GM19438 (cell line): Measurements from ENCODE around the gene ADGRG2.
"Not testable (repeated sequence)": the region's sequence is repeated elsewhere in the genome, so short reads cannot be mapped to it uniquely, and the experiment has no call there.

Experiments
- ATAC-seq: cut with Tn5 transposase; IDR thresholded peaks from one replicate; pipeline ENCODE4 v1.9.1; 2021; ENCODE audit warnings: low read depth; ENCODE audit not compliant: unreplicated experiment

Gene ADGRG2

DNA sequence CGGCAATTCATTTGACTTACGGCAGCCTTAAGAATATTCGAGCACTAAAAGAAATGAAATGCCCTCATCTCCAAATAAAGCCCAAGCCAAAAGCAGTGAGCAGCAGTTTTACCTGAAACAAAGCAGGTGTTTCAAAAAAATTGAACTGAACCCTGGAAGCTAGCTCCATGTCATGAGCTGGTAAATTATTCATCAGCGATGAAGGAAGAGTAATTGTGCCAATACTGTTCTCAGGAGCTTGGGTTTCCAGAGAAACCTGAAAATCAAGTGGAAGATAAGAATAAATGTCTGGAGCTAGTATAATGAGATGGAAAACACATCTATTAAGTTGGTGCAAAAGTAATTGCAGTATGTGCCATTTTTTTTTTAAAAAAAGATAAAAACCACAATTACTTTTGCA, 114.4 kb downstream of the ADGRG2 start:
- ATAC-seq = no peak

DNA sequence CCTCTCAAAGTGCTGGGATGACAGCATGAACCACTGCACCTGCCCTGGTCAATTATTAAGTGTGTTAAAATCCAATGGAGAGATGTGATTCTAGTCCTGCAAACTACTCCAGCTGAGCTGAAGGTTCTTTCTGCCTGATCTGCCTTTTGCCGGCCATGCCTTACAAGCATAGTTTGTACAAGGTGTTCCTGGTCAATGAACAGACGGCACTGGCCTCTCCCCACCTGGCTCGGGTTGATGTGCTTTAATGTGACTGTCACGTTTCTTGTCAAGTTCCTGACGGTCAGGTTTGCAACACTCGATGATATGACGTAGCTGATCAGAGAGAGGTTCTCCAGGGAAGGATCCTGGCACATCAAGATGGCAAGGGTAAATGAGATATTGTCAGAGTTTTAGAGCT, 115.3 kb downstream of the ADGRG2 start:
- no peak for ATAC-seq

DNA sequence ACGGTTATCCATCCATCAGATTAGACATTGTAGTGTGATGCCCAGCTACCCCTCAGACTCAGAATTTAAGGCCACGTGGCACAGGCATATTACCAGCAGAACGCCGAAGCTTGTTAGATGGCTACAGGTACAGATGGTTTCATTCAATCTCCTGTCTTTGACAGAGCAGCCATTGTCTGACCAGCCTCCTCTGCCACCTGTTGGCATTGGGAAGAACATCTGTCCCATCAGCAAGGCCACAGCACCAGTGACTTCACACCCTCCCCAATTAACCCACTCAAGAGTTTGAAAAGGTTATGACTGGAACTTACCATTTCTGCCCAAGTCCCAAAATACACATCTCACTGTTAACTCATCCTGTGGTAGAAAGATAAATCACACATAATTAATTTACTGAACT, 116.4 kb downstream of the ADGRG2 start:
- no peak for ATAC-seq

DNA sequence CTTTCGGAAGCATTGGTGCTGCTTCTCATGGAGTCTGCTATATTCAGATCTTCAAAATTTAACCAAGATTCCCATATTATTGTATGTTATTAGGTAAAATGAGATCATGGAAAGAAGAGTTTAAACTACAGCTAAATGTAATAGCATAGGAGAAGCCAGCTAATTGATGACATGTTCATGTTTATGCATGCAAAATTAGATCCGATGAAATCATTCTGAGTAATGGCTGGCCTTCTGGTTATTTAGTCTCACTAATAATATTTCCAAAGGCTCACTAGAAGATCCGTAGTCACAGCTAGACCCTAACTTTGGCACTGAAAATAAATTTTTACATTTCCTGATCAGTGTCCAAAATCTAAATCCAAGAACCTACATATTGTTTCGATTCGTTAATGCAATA, 118.5 kb downstream of the ADGRG2 start:
- ATAC-seq = no peak

DNA sequence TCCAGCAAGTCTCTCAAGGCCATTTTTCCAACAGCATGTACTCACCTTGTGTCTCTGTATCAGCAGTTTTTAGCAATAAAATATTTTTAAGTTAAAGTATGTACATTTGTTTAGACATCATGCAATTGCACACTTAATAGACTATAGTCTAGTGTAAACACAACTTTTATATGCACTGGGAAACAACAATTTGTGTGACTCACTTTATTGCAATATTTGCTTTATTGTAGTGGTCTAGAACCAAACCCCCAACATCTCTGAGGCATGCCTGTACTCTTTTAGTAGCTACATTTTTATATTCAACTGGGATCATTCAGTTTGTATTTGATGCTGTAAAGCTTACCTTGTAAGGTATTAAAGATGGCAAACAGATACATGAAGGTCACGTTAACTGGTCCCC, 123.6 kb downstream of the ADGRG2 start:
- no peak for ATAC-seq

DNA sequence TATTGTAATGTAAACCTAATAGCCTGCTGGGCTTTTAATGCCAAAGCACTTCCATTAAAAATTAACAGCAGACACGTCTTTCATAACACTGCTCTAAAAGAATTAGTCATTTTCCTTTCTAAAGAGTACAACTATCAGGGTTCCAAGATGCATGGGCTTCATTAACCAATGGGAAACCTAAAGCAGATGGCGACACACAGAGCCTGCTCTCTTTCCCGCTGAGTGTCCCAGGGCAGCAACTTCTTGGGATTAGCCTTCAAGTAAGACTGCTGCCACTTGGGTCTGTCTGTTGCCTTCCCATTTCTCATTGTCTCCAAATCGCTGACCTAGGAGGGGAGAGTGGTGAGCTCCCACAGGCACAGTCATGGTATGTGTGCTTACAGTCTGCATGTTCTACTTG, 124.4 kb downstream of the ADGRG2 start:
- no peak for ATAC-seq

DNA sequence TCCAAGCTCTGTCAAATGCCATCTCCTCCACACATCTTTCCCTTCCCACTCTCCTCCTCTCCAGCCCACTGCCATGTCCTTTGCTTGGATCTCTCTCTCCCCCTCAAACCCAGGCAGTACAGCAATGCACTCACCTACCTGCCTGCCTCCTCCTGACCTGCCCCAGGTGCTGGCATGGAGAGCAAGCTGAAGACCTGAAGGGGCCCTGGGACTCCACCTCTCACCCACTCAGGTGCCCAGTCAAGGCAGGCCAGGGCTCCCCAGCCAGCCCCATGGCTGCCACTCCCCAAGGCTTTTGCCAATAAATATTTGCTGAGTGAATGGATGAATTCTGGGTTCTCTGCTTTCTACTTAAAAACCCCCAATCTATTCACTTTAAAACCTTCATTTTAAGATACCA, 125.7 kb downstream of the ADGRG2 start:
- no peak for ATAC-seq

DNA sequence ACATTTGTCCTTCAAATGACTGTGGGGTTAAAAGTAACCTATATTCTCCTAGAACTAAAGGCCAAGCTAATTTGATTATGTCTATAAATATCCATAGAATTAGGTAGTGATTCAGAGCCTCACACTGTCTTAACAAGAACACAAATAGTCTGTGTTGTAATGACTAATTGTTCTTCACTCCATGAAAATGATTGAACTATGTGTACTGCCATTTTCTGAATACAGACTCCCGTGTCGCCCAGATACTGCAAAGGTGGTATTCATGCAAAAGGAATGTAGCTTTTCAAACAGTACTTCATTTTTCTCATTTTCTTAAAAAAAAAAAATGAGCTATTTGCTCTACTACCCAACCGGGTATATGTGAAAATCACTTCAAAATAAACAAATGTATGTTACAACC, 127.0 kb downstream of the ADGRG2 start:
- no peak for ATAC-seq

DNA sequence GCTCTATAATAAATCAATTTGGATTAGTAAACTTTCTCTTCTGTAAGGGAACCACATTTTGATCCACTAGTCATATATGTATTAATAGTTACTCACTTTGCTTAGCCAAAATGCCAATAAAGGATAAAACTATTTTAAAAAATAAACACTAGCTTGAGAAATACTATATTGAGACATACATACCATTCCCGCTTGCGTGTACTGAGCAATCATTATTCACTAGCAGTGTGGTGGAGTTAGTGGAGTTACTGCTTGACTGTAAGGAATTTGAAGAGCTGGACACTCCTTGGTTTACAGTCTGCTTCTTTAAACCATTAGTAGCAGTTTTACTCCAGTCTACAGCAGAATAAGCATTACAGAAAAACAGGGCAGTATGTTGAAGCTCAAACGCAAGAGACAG, 127.6 kb downstream of the ADGRG2 start:
- ATAC-seq = no peak

DNA sequence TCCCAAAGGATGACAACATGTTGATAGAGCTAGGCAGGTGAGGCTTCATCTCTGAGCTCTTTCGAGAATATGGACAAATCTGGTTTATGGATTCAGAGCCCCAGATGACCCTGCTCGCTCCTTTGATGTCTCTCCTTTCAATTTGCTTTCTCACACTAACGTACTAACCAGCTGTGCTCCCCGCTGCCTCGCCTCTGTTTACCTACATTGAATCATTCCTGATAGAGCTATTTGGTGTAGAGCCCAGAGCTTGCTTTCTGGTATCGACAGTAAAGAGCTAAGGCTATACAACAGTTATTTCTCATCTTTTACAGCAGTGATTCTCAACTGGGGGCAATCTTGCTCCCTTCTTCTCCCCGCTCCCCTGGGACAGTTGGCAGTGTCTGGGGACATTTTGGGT, 129.4 kb downstream of the ADGRG2 start:
- no peak for ATAC-seq

DNA sequence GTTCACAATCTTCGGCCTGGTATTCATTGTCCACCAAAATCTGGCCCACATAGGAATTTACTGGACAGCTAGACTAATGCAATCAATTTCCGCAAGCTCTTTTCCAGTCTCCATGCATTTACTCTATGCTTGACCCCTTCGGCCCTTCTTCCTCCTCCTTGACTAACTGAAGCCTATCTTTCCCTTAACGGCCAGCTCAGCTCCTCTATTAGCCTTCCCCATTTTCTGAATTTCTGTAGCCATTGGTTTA, 137.2 kb downstream of the ADGRG2 start:
- ATAC-seq = peak; percentile 3

DNA sequence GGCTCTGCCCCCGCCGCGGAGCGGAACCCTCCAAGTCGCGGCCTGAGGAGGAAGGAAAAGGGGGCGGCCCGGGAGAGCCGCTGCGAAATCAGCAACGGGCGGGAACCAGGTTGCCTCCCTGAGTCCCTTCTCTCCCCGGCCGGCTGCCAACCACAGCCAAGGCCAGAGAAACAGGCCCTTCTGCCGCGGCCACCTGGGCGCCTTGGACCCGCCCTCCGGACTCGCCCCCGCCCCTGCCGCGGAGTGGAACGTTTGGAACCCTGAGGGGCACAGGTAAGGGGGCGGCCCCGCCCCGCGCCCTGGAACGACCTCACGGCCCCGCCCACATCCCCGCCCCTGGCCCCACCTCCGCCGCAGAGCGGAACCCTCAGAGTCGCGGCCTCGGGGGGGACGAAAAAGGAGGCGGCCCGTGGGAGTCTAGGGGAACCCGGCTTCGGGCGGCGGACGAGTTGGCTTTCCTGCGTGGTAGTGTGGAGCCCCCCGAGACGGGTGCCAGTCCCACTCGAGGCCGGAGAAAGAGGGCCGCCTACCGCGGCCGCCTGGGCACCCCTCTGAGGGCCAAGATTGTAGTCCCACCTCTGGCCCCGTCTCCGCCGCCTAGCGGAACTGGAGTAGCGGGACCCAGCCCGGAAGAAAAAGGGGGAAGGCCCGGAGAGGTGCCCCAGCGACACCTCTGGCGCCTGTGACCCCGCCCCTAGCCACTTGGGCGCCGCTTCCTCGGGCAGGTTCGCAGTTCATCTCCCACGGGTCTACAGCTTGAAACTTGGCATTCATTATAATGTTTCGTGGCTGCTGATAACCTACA, 137.7 kb downstream of the ADGRG2 start:
- ATAC-seq = peak; percentile 71

DNA sequence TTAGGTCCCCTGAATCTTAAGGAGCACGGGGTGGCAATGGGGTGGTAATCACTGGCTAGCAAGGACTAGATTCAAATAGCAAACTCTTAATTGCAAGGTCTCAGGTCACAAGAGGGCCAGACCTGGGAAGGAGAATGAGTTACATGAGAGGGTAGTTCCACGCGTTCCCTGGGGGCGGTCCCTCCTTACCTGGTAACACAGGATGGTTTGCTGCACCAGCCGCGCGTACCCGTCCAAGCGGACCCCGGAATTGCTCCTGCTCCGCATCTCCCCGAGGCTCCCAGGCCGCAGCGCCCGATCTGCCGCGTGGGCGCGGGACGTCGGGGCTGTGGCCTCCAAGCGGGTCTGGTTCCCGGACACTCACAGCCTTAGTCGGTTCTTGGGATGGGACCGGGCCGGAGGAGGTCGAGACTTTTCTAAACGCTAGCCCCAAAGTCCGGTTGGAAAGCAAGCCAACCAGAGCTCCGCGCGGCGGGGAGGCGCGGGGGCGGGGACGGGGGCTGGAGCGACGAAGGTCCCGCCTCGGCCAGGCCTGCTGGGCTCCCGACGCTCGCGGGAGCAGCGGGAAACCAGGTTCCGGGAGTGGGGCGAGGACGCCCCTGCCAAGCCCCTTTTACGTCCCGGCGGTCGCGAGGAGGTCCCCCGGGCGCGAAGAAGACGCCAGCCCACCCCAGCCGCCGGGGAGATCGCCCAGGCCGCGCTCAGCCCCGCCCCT, 138.4 kb downstream of the ADGRG2 start, which contains the start of gene PHKA2:
PHKA2 (minus strand) TSS at position 449 of the 715 bp plus-strand sequence; CDS start at position 267, 182 bp downstream.
- peak; percentile 48 for ATAC-seq

DNA sequence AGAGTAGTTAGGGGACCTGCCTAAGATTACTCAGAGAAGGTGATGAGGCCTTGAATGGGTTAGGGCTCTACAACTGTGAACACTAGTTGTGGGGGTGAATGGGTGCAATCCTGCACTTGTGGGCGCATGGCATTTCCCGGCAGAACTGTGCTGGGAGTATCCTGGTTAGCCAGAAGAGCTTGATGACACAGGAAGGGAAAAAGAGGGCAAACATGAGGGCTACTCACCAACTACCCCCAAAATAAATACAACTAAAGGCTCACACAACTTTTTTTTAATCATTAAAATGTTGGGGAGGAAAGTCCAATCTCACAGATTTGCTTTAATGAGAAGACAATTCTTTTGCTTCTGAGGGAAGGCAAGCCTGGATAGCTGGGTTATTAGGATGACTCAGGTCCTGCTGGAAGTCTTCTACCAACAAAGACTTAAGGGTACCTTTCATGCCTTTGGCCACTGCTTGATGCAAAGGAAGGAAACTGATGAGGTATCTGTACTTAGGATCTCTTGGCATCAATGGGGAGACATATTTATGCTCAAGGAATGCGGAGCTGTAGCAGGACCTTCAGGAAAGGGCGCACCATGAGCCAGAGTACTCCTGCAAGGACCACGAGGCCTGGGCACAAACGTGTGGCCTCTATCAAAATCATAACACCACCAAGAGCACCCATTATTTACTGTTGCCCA, 141.0 kb downstream of the ADGRG2 start:
- no peak for ATAC-seq

DNA sequence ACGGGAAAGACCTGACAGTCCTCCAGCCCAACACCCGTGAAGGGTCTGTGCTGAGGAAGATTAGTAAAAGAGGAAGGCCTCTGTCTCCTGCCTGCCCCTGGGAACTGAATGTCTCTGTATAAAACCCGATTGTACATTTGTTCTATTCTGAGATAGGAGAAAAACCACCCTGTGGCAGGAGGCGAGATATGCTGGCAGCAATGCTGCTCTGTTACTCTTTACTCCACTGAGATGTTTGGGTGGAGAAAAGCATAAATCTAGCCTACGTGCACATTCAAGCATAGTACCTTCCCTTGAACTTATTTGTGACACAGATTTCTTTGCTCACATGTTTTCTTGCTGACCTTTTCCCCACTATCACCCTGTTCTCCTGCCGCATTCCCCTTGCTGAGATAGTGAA, 142.0 kb downstream of the ADGRG2 start:
- ATAC-seq = not testable (repeated sequence)

DNA sequence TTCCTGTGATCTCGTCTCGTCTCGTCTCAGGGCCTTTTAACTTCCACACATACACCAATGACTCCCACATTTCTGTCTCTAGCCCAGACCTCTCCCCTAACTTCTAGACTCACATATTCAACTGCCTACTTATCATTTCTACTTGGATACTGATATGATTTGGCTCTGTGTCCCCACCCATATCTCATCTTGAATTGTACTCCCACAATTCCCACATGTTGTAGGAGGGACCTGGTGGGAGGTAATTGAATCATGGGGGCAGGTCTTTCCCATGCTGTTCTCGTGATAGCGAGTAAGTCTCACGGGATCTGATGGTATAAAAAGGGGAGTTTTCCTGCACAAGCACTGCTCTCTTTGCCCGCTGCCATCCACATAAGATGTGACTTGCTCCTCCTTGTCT, 147.3 kb downstream of the ADGRG2 start:
- no peak for ATAC-seq

DNA sequence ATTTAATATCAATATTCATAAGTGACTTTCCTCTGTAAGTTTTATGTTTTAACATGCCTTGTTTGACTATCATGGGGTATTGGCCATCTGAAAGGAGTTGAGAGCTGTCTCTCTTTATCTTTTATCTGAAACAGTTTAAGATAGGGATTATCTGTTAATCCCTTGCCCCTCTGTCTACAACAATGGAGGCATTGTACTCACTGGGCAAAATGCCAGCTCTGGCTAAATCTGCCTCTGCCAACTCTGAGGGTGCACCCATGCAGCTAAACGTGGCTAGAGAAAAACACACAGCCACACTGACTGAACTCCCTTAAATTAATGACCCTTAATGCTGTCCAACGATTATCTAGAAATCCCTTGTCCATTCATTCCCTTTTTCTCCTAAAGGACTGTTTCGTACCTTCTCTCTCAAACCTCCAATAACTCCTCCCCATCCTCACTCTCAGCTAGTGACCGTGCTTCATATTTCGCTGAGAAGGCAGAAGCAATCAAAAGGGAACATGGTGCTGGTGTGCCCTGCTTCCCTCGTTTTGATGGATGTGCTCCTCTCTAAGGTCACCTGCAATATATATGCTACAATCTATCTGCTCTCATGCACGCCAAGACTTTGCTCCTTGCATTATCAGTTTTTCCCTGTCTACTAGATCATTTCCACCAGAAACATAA, 148.6 kb downstream of the ADGRG2 start:
- ATAC-seq = no peak

DNA sequence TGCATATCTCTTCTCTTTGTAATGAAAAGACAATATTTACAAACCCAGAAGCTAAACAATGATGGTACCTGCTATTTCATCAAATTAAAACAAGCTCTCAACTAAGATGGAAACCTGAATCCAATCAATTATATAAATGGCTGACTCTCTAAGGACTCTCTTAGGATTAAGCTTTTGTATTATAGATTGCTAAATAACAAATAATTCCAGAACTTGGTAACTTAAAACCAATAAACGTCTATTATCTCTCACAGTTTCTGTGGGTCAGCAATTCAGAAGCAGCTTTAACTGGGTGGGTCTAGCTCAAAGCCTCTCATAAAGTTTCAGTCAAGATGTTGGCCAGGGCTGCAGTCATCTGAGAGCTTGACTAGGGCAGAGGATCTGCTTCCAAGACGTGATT, 150.8 kb downstream of the ADGRG2 start:
- ATAC-seq = no peak

DNA sequence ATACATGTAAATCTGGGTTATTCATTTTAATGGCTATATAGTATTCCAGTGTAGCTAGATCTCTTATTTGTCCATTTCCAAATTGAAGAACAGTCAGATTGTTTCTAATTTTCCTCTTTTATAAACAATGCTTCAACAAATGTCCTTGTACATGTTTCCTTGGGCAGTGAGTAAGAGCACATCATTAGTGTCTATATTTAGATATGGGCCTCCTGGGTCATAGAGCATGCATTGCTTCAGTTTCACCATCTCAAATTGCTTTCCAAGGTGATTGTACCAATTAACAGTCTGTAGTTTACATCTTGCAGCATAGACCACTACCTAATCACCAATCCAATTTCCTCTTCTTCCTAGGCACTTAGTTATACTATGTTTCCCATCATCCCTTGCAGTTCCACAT, 151.8 kb downstream of the ADGRG2 start:
- no peak for ATAC-seq

DNA sequence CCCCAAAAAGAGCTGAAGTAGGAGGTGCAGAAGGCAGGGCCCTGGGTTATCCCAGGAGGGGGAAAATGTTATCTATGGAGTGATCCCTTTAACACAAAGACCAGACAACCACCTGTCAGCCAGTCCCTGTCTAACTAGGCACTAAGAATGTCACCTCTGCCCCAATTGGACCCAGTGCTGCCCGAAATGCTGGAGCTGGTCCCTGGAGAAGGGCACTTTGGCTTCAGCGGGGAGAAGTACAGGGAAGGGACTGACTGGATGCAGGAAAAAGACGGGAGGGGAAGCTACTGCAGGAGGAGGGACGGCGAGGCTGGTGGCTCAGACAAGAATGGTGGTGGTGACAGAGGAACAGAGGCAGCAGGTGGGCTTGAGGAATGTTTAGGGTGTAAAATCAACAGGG, 155.6 kb downstream of the ADGRG2 start:
- no peak for ATAC-seq

DNA sequence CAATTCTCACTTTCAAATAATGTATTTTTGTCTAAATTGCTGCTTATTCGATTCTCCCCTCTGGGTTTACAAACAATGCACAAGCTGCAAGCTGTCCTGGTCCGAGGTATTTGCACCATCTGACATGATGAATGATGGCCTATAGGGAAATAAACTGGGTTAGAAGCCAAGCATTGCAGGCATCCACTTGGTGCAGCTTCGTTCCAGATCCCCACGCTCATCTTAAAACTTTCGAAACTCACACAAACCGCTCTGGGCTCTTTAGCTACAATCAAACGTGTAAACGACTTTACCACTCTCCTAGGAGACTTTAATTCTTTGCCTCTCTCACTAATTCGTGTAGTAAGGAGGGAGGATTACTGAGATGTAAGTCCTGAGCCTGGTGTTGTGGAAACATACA, 157.4 kb downstream of the ADGRG2 start:
- ATAC-seq = no peak
